Right lobe of liver (tissue), 4 donors: Measurements from ENCODE around the gene KATNA1.

Experiments
- CTCF ChIP-seq, 4 donors: fragments of 200-600 bp in 3 of 4; fragments of 450-650 bp in 1 of 4; IDR thresholded peaks; one replicate each; pipeline versions ENCODE4 v1.5.1 to v1.8.0; 2016 to 2022; ENCODE audit warnings: antibody characterized with exemption in 4 of 4, mild to moderate bottlenecking in 2 of 4
- POLR2A ChIP-seq: fragments of 450-650 bp; IDR thresholded peaks from one replicate; pipeline ENCODE4 v1.6.1; 2017; ENCODE audit warnings: antibody characterized with exemption, mild to moderate bottlenecking
- donor health status: DM: no; HTN: no; CAD: no.
- donor health status: DM: no; HTN: no; CAD: no.
- donor health status: DM: no; HTN: yes; CAD: no.

- TF ChIP-seq CTCF (IDR thresholded peaks at IDR 0.05) (no peak), POLR2A (no peak)
These were observed 32.7 kb downstream of the KATNA1 start for GRCh38 chr6:149615805-149616204.
